SK-N-SH (cell line): ENCODE results near the gene MRPL43. TPM values are rescaled to one million over a fixed set of nuclear protein-coding genes. Genes with fewer than 3 reads are reported as not detected.

ENCODE experiments used
- CTCF ChIA-PET: fragments of 300-600, 350-600 bp; formaldehyde crosslinking; extraction: SDS; loops from one replicate; lab custom pipeline; 2021; lab: Yijun Ruan, JAX
- POLR2A ChIA-PET: fragments of 350-600 bp; sonication (Branson Sonifier 250); formaldehyde crosslinking; extraction: SDS; loops from one replicate; lab custom pipeline; 2020; ENCODE audit warnings: antibody characterized with exemption, inconsistent platforms; lab: Yijun Ruan, JAX
- DNase-seq: peaks from one replicate; pipeline ENCODE4 v3.0.0; 2012
- H2AFZ ChIP-seq: fragments of 200-600 bp; sonication (generic); 2 replicates; pipeline ENCODE4 v1.8.1; 2016; ENCODE audit warnings: antibody characterized with exemption, mild to moderate bottlenecking, low read depth
- H3F3A ChIP-seq: fragments of 200-600 bp; sonication (generic); replicated peaks from 2 replicates; pipeline ENCODE3; 2016; ENCODE audit warnings: antibody characterized with exemption, mild to moderate bottlenecking; ENCODE audit not compliant: insufficient read depth
- H3K27ac ChIP-seq, 2 experiments: fragments of 200-500 bp in 1 of 2; fragments of 200-600 bp in 1 of 2; sonication (Bioruptor generic) in 1 of 2; sonication (generic), shearing (Covaris generic) in 1 of 2; 2 replicates each; pipeline versions ENCODE4 v1.5.1 to v1.6.1; 2014 to 2016; ENCODE audit warnings: low read depth in 2 of 2, inconsistent platforms in 1 of 2, low read length in 1 of 2, mild to moderate bottlenecking in 1 of 2, mixed read lengths in 1 of 2
- H3K27me3 ChIP-seq: fragments of 200-600 bp; sonication (generic), shearing (Covaris generic); 2 replicates; pipeline ENCODE4 v1.6.1; 2016; ENCODE audit warnings: mixed run types; ENCODE audit not compliant: insufficient read depth
- H3K36me3 ChIP-seq, 2 experiments: fragments of 200-500 bp in 1 of 2; fragments of 200-600 bp in 1 of 2; sonication (Bioruptor generic) in 1 of 2; sonication (generic) in 1 of 2; replicated peaks in 1 of 2; 2 replicates each; pipeline versions ENCODE3 to v1.5.1; 2014 to 2016; ENCODE audit warnings: low read length in 1 of 2, mild to moderate bottlenecking in 1 of 2; ENCODE audit not compliant: insufficient read depth in 2 of 2, control insufficient read depth in 1 of 2
- H3K4me1 ChIP-seq, 2 experiments: fragments of 200-500 bp in 1 of 2; fragments of 200-600 bp in 1 of 2; sonication (Bioruptor generic) in 1 of 2; sonication (generic), shearing (Covaris generic) in 1 of 2; 2 replicates each; pipeline versions ENCODE4 v1.5.1 to v1.6.1; 2014 to 2016; ENCODE audit warnings: low read depth in 1 of 2, low read length in 1 of 2, mixed run types in 1 of 2; ENCODE audit not compliant: insufficient read depth in 2 of 2, control insufficient read depth in 1 of 2
- H3K4me2 ChIP-seq: fragments of 200-600 bp; sonication (generic), shearing (Covaris generic); 2 replicates; pipeline ENCODE4 v1.6.1; 2017; ENCODE audit warnings: mixed run types
- H3K4me3 ChIP-seq, 2 experiments: fragments of 200-500 bp in 1 of 2; fragments of 200-600 bp in 1 of 2; sonication (Bioruptor generic) in 1 of 2; sonication (generic), shearing (Covaris generic) in 1 of 2; 2 replicates each; pipeline versions ENCODE4 v1.5.1 to v1.8.1; 2014 to 2016; ENCODE audit warnings: low read depth in 2 of 2, inconsistent platforms in 1 of 2, low read length in 1 of 2, mild to moderate bottlenecking in 1 of 2, mixed read lengths in 1 of 2, moderate library complexity in 1 of 2
- H3K79me2 ChIP-seq: fragments of 200-600 bp; sonication (generic); 2 replicates; pipeline ENCODE4 v1.8.1; 2017; ENCODE audit warnings: mild to moderate bottlenecking; ENCODE audit not compliant: insufficient read depth
- H3K9ac ChIP-seq: fragments of 200-600 bp; sonication (generic); 2 replicates; pipeline ENCODE4 v1.6.1; 2017; ENCODE audit warnings: mixed run types
- H3K9me2 ChIP-seq: fragments of 200-600 bp; sonication (generic); 2 replicates; pipeline ENCODE4 v1.6.1; 2017; ENCODE audit warnings: mixed run types
- H3K9me3 ChIP-seq: fragments of 200-600 bp; sonication (generic); 2 replicates; pipeline ENCODE4 v1.6.1; 2017; ENCODE audit warnings: mixed run types, mild to moderate bottlenecking, moderate library complexity
- H4K20me1 ChIP-seq: fragments of 200-600 bp; sonication (generic); 2 replicates; pipeline ENCODE4 v1.6.1; 2017; ENCODE audit warnings: mild to moderate bottlenecking, mixed run types; ENCODE audit not compliant: insufficient read depth
- CTCF ChIP-seq: fragments of 200-600 bp; sonication (generic); IDR thresholded peaks from 2 replicates; pipeline ENCODE4 v1.6.1; 2017; ENCODE audit warnings: antibody characterized with exemption, mild to moderate bottlenecking, moderate library complexity
- EP300 ChIP-seq, 2 experiments: IDR thresholded peaks; 2 replicates each; pipeline versions ENCODE4 v1.4.0 to v1.6.1; 2012; ENCODE audit warnings: borderline replicate concordance in 1 of 2, low read depth in 1 of 2, low read length in 1 of 2
- FOSL2 ChIP-seq: IDR thresholded peaks from 2 replicates; pipeline ENCODE4 v1.4.0; 2012; ENCODE audit warnings: low read depth, mild to moderate bottlenecking, moderate library complexity, borderline replicate concordance
- FOXJ3 ChIP-seq: sonication (generic); formaldehyde crosslinking; IDR thresholded peaks from 2 replicates; pipeline ENCODE4 v1.5.1; 2020; ENCODE audit warnings: mild to moderate bottlenecking, missing genetic modification reagents
- FOXM1 ChIP-seq: IDR thresholded peaks from 2 replicates; pipeline ENCODE4 v1.4.0; 2012; ENCODE audit warnings: low read depth, mild to moderate bottlenecking
- GABPA ChIP-seq: IDR thresholded peaks from 2 replicates; pipeline ENCODE4 v1.4.0; 2012; ENCODE audit warnings: low read depth, mild to moderate bottlenecking
- GATA2 ChIP-seq: sonication (generic); formaldehyde crosslinking; IDR thresholded peaks from 2 replicates; pipeline ENCODE4 v1.5.0; 2020; ENCODE audit warnings: mild to moderate bottlenecking, missing genetic modification reagents
- NFIC ChIP-seq: IDR thresholded peaks from 2 replicates; pipeline ENCODE4 v1.4.0; 2012; ENCODE audit warnings: borderline replicate concordance
- NRF1 ChIP-seq: IDR thresholded peaks from 2 replicates; pipeline ENCODE4 v1.6.1; 2012; ENCODE audit warnings: low read depth, mild to moderate bottlenecking, low read length
- PBX3 ChIP-seq: IDR thresholded peaks from 2 replicates; pipeline ENCODE4; 2012
- RAD21 ChIP-seq: IDR thresholded peaks from 2 replicates; pipeline ENCODE4 v1.6.1; 2012; ENCODE audit warnings: mild to moderate bottlenecking, low read length
- RCOR1 ChIP-seq: fragments of 150-350 bp; IDR thresholded peaks from 2 replicates; pipeline ENCODE4 v1.6.1; 2017; ENCODE audit warnings: antibody characterized with exemption, low read length
- RFX5 ChIP-seq: IDR thresholded peaks from 2 replicates; pipeline ENCODE4 v1.6.1; 2012; ENCODE audit warnings: mild to moderate bottlenecking, improper control_type of control experiment, low read length
- RXRA ChIP-seq: IDR thresholded peaks from 2 replicates; pipeline ENCODE4 v1.4.0; 2012; ENCODE audit warnings: low read depth, mild to moderate bottlenecking, borderline replicate concordance
- SIN3A ChIP-seq: IDR thresholded peaks from 2 replicates; pipeline ENCODE4 v1.6.1; 2012; ENCODE audit warnings: low read depth, mild to moderate bottlenecking, low read length, moderate library complexity, borderline replicate concordance
- SMC3 ChIP-seq: IDR thresholded peaks from 2 replicates; pipeline ENCODE4 v1.6.1; 2012; ENCODE audit warnings: low read depth, low read length, improper control_type of control experiment
- TAF1 ChIP-seq: IDR thresholded peaks from 2 replicates; pipeline ENCODE4 v1.6.1; 2012; ENCODE audit warnings: low read depth, mild to moderate bottlenecking, low read length, moderate library complexity, borderline replicate concordance
- TCF12 ChIP-seq: IDR thresholded peaks from 2 replicates; pipeline ENCODE4 v1.4.0; 2012
- USF1 ChIP-seq: IDR thresholded peaks from 2 replicates; pipeline ENCODE4 v1.4.0; 2012; ENCODE audit warnings: low read depth, borderline replicate concordance
- WGBS: methylation state at CpG from one replicate; pipeline ENCODE4 v1.1.6; 2017; ENCODE audit warnings: low lambda C conversion rate; 5-methylcytosine and 5-hydroxymethylcytosine counted together
- polyA plus RNA-seq, 3 experiments: library from polyadenylated mRNA; depleted of rRNA; stranded (reverse); fragments of >200 nt; gene quantifications; 2 replicates each; pipeline ENCODE4 v1.2.3, GENCODE V29; 2012
- TF ChIP-seq, protein P1 (sequence below): IDR thresholded peaks from 2 replicates; pipeline ENCODE4 v1.4.0; 2012; ENCODE audit warnings: low read depth

MRPL43 gene
- polyA plus RNA-seq, 1 of the 3 experiments (the other 2 are of a cell fraction), result 208 TPM

- peak; percentile 85 for TF ChIP-seq NFIC
- TF ChIP-seq RFX5, result no peak
- TF ChIP-seq RXRA, result peak; percentile 39; the same call in 1 of the 2 replicates
- TF ChIP-seq GABPA, result no peak
- TF ChIP-seq TAF1, result no peak; the same call in 1 of the 2 replicates
- no peak for TF ChIP-seq SMC3
- no peak for TF ChIP-seq FOXJ3
- TF ChIP-seq RCOR1, result no peak; the same call in 1 of the 2 replicates
- no peak for TF ChIP-seq FOSL2
- peak; percentile 60 for TF ChIP-seq TCF12
- TF ChIP-seq SIN3A, result no peak
- TF ChIP-seq GATA2, result no peak
- peak; percentile 65; the same call in 1 of the 2 replicates for TF ChIP-seq USF1
These were observed 11.1 kb upstream of the MRPL43 start (continued) for GRCh38 chr10:100998183-100998990.

GRCh38 chr10:100997360-100998182 lies 10.3 kb upstream of the MRPL43 start:
- H3F3A ChIP-seq, result peaks cover 40% of the 10 kb centered on the region
- H3K36me3 ChIP-seq, result peaks cover 8 to 24% of the 10 kb centered on the region in 2 experiments
- H3K9me3 ChIP-seq, result no peaks in the 10 kb centered on the region
- peaks cover 20 to 37% of the 10 kb centered on the region in 2 experiments; a peak in 3 of 4 replicates for H3K4me1 ChIP-seq
- ChIA-PET POLR2A (interaction anchor here (0.7 to 2.2 kb wide), 7 partner anchors 10 to 84 kb away, joined by 3 to 8 read pairs (median 3); partner anchors contain the start of genes MRPL43, SLF2 and TWNK), CTCF (interaction anchor here (0.6 to 24.5 kb wide), 26 partner anchors 10 to 1121 kb away, joined by 3 to 443 read pairs (median 4); partner anchors contain the start of genes MRPL43, PDZD7, SEMA4G and SFXN3)
- H3K4me3 ChIP-seq, result peak overlapping the region; percentile 66 to 90
- H3K27me3 ChIP-seq, result no peaks in the 10 kb centered on the region
- peaks cover 12% of the 10 kb centered on the region for H4K20me1 ChIP-seq
- peak overlapping the region; percentile 72; the same call in 1 of the 2 replicates for H2AFZ ChIP-seq
- DNase-seq, result peak; percentile 86
- peaks cover 42% of the 10 kb centered on the region for H3K79me2 ChIP-seq
- peak overlapping the region; percentile 99 for H3K9ac ChIP-seq
- peak overlapping the region; percentile 97 for H3K4me2 ChIP-seq
- WGBS, result 0% methylated on average over 14 of the region's 66 CpGs
- H3K9me2 ChIP-seq, result no peaks in the 10 kb centered on the region
- peak overlapping the region; percentile 98 to 99 for H3K27ac ChIP-seq
- TF ChIP-seq FOXM1, result peak; percentile 76; the same call in 1 of the 2 replicates
- TF ChIP-seq SIN3A, result no peak
- no peak for TF ChIP-seq NRF1
- peak; percentile 63; the same call in 1 of the 2 replicates for TF ChIP-seq USF1
- 0 out of 4 replicates have a peak, but pooled peaks of 1 of the 2 experiments have one; percentile 5 for TF ChIP-seq EP300 (IDR thresholded peaks at IDR 0.05; ENCODE audit: borderline replicate concordance in 1 of 2, low read depth in 1 of 2, low read length in 1 of 2)
- TF ChIP-seq, protein P1, sequence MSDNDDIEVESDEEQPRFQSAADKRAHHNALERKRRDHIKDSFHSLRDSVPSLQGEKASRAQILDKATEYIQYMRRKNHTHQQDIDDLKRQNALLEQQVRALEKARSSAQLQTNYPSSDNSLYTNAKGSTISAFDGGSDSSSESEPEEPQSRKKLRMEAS, result peak; percentile 32; the same call in 1 of the 2 replicates
- no peak for TF ChIP-seq FOSL2
- peak; percentile 9; the same call in 1 of the 2 replicates for TF ChIP-seq RAD21
- 0 out of 2 replicates have a peak, but pooled peaks have one; percentile 19 for TF ChIP-seq TAF1
- peak; percentile 95 for TF ChIP-seq CTCF
- no peak for TF ChIP-seq NFIC
- TF ChIP-seq PBX3, result no peak
- no peak for TF ChIP-seq SMC3
